DMS153 treated with DMSO at 0.1 percent for 48 hours (cell line): ENCODE results near the gene HOXA1.

Source experiments
- DNase-seq: peaks from one replicate; lab custom pipeline; 2025; ENCODE audit not compliant: unreplicated experiment; lab: John Stamatoyannopoulos, UW

The HOXA1 gene

GRCh38 chr7:27132214-27132613 is 36.4 kb upstream of the HOXA1 start:
- no peak for DNase-seq

DNA sequence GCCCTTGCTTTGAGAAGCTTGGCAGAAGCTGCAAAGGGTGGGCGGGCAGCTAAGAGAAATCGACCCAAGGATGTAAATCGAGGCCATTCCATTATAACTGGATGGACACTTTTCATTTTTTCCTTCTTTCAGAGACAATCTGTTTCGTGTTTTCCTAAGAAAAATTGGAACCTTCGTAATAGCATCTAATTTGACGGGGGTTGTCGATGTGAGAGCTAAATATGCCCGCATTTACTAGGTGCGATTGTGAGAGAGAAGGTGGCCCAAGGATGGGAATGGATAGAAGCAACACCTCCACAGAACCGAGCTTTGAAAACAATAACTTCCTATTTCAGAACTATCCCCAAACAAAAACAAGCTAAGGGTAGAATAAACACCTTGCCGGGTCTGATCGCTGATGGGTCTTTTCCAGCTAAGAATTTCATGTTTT is 35.6 kb upstream of the HOXA1 start:
- no peak for DNase-seq

GRCh38 chr7:27130540-27131389 is 35.0 kb upstream of the HOXA1 start, which contains the start of gene HOXA4:
TSS of gene HOXA4 (minus strand) at chr7:27130757. CDS start at chr7:27130733, 24 bp downstream.
- DNase-seq: no peak

GRCh38 chr7:27129729-27130539 is 34.1 kb upstream of the HOXA1 start:
- no peak for DNase-seq

GRCh38 chr7:27128776-27129728 is 33.3 kb upstream of the HOXA1 start:
- DNase-seq: no peak

GRCh38 chr7:27128034-27128433 is 32.2 kb upstream of the HOXA1 start:
- no peak for DNase-seq

DNA sequence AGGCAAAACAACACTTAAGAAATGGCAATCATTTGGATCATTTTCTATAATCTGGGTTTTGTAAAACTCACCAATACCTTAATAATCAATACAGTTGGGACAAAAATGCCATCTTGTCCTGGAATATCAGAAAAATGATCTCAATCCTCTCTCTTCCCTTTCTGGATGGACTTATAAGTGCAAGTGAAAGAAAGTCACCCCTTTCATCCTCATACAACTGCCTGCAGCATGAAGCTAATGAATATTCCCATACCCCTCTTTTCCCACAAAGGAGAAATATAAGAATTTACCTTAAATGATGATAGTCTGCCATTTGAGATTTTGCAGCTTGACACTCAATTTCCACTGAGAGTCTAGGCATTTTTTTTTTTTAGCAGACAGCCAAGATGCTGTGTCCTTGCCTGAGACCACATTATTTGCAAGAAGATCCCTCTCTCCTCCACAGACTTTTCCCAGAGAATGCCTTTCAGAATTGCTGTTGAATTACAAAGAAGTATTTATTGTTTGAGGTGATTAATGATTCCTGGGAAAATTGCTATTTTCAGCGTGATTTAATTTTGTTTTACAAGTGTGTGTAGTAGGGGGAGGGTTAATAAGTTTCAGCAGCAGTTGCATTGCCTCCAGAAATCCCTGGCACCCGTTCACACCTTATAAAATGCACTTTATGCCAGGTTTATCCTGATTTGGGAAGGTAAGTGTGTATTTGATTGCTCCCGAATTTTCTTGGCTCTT is 31.0 kb upstream of the HOXA1 start:
- no peak for DNase-seq

GRCh38 chr7:27125986-27126394 is 30.2 kb upstream of the HOXA1 start:
- DNase-seq: no peak

GRCh38 chr7:27124902-27125689 is 29.3 kb upstream of the HOXA1 start:
- DNase-seq: no peak

DNA sequence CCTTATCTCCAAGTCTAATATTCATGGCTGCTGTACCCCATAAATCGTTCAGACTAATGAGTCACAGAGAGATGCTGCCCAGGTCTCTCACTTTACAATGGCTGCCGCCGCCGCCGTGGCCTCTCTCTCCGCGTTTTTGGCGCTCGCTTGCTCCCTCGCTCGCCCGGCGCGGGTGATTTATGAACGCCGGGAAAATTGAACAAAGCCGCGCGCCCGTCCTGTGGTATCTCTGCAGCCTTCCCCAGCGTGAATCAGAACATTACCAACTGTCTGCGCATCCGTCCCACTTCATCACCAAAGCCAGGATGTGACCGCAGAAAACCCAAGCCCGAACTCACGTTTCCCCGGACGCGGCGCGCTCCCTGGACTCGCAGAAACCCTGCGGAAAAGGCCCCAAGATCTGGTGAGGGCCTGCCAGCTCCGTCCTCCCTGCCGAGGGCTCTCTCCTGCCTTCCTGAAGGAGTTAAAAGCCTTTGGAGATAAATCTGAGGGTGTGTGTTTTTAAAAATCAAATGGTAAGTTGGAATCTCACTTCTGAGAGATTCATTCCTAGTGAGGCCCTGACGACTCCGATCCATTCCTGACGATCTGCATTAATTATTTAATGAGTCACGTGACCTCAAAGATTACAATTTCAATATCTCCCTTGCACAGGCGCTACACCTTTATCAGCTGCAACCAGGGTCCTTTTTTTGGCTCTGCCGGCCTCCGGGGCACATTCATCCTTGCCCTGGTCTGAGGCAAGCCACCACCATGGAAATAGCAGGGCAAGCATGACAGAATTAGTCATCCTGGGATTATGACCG is 28.5 kb upstream of the HOXA1 start:
- no peak for DNase-seq

- no peak for DNase-seq
Observed at GRCh38 chr7:27123477-27124053, 27.8 kb upstream of the HOXA1 start.

DNA sequence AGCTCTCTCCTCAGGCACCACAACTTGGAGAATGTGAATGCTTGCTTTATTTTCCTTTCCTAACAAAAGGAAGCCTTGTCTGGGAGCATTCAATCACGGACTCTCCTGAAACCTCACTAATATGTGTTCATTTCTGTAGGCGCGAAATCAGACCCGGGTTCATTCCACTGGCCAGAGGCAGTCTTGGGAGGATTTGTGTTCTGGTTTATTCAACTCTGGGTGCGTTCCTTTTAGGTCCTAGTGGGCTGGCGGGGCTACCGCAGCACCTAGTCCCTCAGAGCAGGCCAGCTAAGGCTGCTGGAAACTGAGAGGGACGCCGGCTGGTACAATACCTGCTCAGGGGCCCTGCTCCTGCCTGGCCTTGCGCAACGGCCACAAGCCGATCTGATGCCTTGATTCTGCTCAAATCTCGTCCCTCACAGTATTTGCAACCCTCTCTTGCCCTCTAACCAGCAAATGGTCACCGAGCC is 27.2 kb upstream of the HOXA1 start:
- DNase-seq: no peak

DNA sequence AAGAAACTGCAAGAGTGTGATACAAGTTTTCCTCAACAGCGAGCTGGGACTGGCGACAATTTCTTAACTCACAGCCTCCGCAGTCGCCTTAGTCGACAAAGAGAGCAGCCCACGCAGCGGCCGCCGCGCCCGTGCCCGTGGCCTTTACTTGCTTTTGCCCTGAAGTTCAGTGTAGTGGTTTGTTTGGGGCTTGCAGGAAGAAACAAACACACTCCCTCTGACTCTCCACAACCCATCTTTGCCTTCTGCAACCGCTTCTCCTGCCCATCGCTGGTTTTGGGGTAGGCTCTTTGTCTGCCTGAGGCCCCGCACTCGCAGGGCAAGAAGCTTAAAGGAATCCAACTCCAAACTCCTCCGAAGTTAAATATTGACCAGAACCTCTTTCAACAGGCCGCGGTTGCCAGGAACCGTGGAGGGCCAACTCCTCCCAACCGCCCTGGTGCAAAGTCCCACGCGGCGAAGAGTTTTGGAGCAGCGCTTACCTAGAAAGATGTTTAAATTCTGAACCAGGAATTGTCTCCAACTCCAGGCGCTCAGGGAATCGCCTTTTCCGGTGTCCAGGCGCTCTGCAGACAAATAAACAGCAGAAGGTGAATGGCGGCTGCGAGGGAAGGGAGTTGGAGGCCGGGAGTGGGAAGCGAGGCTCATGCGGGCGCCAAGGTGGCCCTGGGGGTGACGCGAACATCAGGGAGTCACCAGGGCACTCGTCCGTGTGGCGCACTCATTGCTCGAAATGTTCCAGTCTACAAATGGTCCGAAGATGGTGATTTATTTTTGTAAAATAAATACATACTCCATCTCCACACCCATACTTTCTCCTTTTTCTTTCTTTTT is 26.5 kb upstream of the HOXA1 start:
- no peak for DNase-seq

- DNase-seq: no peak
Observed at GRCh38 chr7:27121684-27122076, 25.9 kb upstream of the HOXA1 start.

GRCh38 chr7:27119412-27119911 is 23.7 kb upstream of the HOXA1 start:
- no peak for DNase-seq

GRCh38 chr7:27118580-27118979 is 22.8 kb upstream of the HOXA1 start:
- no peak for DNase-seq

GRCh38 chr7:27117887-27118491 is 22.2 kb upstream of the HOXA1 start:
- no peak for DNase-seq
